ENCODE measurements around the gene MST1R.
A peak's percentile ranks its signal among the peaks of the same experiment; 100 is the strongest.

Gene MST1R

DNA sequence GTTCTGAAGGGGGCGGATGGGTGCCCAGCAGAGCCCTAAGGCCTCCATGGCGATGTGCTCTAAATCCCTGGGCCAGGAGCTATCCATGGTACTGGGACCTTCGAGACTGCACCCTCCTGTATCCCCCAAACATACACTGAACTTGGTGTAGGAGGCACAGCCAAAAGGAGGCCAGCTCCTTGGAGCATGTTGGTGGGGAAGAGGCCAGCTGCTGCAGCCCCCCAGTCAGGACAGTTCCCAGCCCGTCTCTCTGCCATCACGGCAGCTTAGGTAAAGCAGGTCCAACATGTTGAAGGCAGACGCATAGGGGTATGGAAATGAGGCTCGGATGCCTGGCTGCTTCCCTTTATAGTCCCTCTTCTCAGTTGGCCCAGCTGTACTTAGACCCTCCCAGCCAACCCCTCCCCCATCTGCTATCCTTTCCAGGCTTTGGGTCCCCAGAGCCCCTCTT lies 35.8 kb downstream of the MST1R start:
- FAIRE-seq (no peak), DNase-seq (ENCODE audit: insufficient read length, low spot score) (no peak)
- TF ChIP-seq, protein P1, sequence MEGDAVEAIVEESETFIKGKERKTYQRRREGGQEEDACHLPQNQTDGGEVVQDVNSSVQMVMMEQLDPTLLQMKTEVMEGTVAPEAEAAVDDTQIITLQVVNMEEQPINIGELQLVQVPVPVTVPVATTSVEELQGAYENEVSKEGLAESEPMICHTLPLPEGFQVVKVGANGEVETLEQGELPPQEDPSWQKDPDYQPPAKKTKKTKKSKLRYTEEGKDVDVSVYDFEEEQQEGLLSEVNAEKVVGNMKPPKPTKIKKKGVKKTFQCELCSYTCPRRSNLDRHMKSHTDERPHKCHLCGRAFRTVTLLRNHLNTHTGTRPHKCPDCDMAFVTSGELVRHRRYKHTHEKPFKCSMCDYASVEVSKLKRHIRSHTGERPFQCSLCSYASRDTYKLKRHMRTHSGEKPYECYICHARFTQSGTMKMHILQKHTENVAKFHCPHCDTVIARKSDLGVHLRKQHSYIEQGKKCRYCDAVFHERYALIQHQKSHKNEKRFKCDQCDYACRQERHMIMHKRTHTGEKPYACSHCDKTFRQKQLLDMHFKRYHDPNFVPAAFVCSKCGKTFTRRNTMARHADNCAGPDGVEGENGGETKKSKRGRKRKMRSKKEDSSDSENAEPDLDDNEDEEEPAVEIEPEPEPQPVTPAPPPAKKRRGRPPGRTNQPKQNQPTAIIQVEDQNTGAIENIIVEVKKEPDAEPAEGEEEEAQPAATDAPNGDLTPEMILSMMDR (IDR thresholded peaks at IDR 0.05; ENCODE audit: insufficient read depth, missing control alignments) = no peak

DNA sequence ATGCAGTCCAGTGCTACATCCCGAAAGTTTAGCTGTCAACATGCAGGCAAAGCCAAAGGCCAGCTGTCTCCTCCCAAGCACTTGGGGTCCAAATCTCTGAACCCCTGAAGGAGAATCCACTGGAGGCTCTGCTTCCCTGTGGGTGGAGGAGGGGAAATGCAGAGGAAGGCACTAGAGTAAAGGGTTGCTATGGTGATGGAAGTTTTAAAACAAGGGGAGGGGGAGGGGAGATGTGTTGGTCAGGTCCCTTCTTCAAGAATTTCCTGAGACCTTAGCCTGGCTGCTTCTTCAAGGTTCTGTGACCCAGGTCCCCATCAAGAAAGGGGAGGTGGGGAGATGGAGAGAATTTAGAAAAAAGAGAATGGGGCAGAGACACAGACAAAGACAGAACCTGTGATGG lies 36.3 kb downstream of the MST1R start:
- TF ChIP-seq, protein P1 (IDR thresholded peaks at IDR 0.05; ENCODE audit: insufficient read depth, missing control alignments) = no peak
- no peak for FAIRE-seq
- DNase-seq (ENCODE audit: insufficient read length, low spot score) = no peak

DNA sequence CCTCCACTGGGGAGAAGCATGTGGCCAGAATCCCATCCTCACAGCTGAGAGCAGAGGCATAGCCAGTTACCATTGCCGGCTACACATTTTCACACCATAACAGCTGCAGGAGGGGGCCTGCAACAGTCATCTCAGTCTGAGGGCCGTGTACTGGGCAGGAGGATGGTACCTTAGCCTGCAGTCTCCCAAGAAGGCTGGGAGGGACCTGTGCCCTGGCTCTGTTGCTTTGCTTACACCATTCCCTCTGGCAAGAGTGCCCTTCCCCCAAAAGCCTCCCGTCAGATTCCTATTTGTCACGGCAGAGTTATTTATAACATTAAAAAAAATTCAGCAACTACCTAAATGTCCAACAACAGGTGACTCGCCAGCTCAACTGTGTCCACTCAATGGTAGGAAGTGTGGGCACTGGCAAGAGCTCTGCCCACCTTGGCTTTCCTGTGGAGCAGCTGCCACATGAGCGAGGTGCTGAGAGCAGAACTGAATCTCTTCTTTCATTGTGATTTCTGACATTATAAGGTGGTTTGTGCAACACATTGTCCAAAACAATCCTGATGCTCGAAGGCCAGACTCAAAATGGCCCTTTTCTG lies 38.4 kb downstream of the MST1R start:
- FAIRE-seq (no peak), DNase-seq (ENCODE audit: insufficient read length, low spot score) (no peak)
- TF ChIP-seq, protein P1 (IDR thresholded peaks at IDR 0.05; ENCODE audit: insufficient read depth, missing control alignments) = no peak

DNA sequence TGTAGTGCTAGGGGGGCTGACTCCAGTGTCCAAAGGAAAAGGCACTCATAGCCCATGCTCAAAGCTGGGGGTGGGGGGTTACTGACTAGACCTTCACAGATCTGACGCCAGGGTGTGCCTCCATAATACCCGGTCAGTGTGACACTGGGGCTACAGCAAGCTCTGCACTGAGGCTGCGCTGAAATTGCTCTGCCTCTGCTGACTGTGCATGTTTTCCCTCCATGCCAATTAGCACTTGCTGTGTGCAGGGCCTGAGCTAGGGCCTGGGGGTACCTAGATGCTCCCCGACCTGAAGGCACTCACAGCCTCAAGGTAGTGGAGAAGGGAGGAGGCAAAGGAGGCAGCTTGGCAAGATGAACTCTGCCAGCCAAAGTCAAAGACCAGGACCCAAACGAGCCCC lies 39.2 kb downstream of the MST1R start:
- DNase-seq (ENCODE audit: insufficient read length, low spot score) (no peak), FAIRE-seq (no peak)
- TF ChIP-seq, protein P1 (IDR thresholded peaks at IDR 0.05; ENCODE audit: insufficient read depth, missing control alignments) = no peak

DNA sequence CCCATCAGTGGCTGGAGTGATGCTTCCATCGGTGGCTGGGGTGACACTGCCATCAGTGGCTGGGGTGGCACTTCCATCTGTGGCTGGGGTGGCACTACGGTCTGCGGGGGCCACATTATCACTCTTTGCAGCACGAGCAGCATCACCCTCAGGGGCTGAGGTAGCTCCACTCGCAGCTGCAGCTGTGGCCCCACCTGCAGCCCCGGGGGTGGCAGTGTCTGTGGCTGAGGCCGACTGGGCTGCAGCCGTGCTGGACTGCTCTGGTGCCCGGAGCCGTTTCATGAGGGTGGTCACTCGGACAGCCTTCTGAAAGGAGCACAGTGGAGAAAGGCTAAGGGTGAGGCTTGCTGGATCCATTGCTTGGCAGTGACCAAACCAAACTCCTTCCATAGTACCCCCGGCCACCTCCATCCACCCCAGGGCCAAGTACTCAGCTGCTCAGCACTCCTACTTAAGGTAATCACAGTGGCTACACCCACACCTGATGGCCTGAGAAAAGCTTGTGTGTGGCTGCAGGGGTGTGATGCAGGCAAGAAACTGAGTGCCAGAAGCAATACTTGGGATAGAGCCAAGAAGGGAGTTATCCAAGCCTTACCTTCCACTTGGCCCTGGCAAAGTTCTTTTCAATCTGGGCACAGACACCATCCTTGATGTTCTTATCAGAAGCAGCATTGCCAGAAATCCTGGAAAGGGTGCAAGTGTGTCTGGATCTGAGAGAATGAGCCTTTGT lies 43.9 kb downstream of the MST1R start:
- no peak for FAIRE-seq
- TF ChIP-seq, protein P1 (IDR thresholded peaks at IDR 0.05; ENCODE audit: insufficient read depth, missing control alignments) = no peak
- no peak for DNase-seq (ENCODE audit: insufficient read length, low spot score)

DNA sequence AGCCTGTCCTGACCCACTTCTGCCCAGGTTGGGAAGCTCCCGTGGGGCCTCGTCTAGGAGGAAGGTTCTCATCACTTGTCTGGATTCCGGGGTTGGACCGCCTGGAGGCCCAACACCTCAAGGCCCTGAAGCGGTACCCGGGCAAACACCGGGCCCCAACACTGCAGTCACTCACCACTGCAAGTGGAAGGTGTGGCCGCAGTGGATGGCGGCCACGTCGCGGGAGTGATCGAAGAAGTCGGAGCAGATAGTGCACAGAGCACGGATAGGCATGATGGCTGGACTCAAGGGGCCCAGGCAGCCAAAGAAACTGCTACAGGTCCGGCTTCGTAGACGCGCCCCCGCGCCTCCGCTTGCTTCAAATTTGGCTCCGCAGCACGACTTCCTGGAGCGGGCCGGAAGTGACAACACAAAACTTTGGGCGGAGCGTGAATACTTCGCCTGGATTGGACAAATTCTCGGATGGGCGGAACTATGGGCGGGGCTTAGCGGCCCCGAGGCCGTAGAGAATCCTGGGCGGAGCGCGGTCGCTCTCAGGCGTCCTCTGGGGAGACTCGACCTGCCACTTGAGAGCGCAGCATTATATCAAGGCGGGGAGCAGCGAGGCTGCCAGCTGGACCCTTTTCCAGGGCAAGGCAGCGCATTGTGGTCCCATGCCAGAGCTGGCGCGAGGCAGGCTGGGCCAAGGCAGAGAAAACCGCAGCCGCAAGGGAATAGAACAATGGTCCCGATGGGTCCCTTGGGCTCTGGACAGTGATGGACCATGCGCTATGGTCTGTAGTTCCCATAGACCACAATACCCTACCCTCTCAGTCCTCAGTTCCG lies 47.3 kb downstream of the MST1R start, which contains the start of gene TRAIP:
TRAIP (minus strand) TSS at position 384 of the 825 bp plus-strand sequence; CDS start at position 273, 111 bp downstream.
- TF ChIP-seq, protein P1 (IDR thresholded peaks at IDR 0.05; ENCODE audit: insufficient read depth, missing control alignments) = no peak
- FAIRE-seq (no peak), DNase-seq (ENCODE audit: insufficient read length, low spot score) (peak; percentile 98)
